Activated naive CD4-positive, alpha-beta T cell treated with anti-CD3 and anti-CD28 coated beads for 36 hours (primary cell): ENCODE data around the gene RPL26. TPM values are rescaled to one million over a fixed set of nuclear protein-coding genes. Genes with fewer than 3 reads are reported as not detected.

ENCODE experiments used
- CTCF ChIA-PET: fragments of 350-600 bp; sonication (Branson Sonifier 250); formaldehyde crosslinking; loops from one replicate; lab custom pipeline; 2021; ENCODE audit warnings: antibody characterized with exemption; lab: Charles Lee
- DNase-seq: peaks from one replicate; pipeline ENCODE4 v3.0.0-alpha.2; 2020
- H3K27ac Mint-ChIP-seq: one replicate; pipeline ENCODE4 v1.8.0; 2021; ENCODE audit warnings: mild to moderate bottlenecking, mixed read lengths
- H3K27me3 Mint-ChIP-seq: one replicate; pipeline ENCODE4 v1.8.0; 2021; ENCODE audit warnings: low read depth, mixed read lengths
- H3K36me3 Mint-ChIP-seq: one replicate; pipeline ENCODE4 v1.8.0; 2021; ENCODE audit warnings: low read depth, mixed read lengths
- H3K4me1 Mint-ChIP-seq: one replicate; pipeline ENCODE4 v1.8.0; 2021; ENCODE audit warnings: low read depth, mixed read lengths
- H3K4me3 Mint-ChIP-seq: one replicate; pipeline ENCODE4 v1.8.0; 2021; ENCODE audit warnings: mild to moderate bottlenecking, moderate library complexity, mixed read lengths
- H3K9me3 Mint-ChIP-seq: one replicate; pipeline ENCODE4 v1.8.0; 2021; ENCODE audit warnings: mixed read lengths
- intact Hi-C: fragments of 100-400 bp; cut with micrococcal nuclease; formaldehyde crosslinking; loops from one replicate; pipeline ENCODE4 v1.15.1; 2023
- total RNA-seq, 2 experiments: library from RNA; stranded (reverse); gene quantifications; one replicate each; pipeline ENCODE4 v1.2.3, GENCODE V29; 2021

The RPL26 gene
- total RNA-seq, 2 experiments from 2014 or later: 3,652 to 3,827 TPM

DNA sequence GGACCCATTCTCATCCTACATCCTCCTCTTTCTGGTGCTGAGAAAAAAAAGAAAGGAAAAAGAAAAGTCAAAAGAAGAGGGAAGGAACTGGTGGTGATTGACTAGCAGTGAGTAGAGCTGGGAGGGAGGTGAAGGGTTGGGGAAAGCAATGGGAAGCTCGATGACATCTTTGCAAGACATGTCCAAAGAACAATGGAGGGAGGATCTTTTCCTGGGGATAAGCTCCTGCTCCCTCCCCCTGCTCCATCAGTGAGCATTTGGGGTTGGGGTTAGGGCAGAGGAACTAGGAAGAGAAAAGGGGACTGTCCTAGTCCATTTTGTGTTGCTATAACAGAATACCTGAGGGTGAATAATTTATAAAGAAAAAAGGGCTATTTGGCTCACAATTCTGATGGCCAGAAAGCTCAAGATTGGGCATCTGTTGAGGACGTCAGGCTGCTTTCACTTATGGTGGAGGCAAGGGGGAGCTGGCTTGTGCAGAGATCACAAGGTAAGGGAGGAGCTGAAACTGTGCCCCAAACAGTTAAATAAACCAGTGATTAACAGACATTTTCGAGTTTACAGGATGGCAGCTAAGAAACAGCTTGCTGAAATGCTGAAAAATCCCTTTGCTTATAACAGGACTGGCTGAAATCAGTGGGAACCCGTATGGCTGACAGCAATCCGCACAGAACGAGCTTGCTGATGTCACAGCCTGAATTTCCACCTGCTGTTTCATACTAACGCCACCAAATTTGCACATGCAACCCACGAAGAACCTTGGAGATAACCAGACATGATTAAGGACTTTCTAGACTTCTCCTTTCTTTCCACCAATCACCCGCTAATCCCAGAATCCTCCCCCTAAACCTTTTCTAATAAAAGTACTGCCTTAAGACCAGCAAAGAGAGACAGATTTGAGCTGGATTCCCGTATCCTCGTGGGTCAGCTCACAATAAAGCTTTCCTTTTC is 44.9 kb downstream of the RPL26 start:
- no peak overlapping the region for H3K4me3 Mint-ChIP-seq
- no peaks in the 10 kb centered on the region for H3K9me3 Mint-ChIP-seq
- CTCF ChIA-PET: interaction anchor here (0.8 to 1.8 kb wide), 3 partner anchors 12 to 245 kb away, joined by 4 to 10 read pairs (median 4); no protein-coding TSS in a partner anchor
- H3K36me3 Mint-ChIP-seq: no peaks in the 10 kb centered on the region
- intact Hi-C loops: no loop called here
- peak; percentile 27 for DNase-seq
- no peaks in the 10 kb centered on the region for H3K27me3 Mint-ChIP-seq
- peak overlapping the region; percentile 43 for H3K27ac Mint-ChIP-seq
- H3K4me1 Mint-ChIP-seq: peaks cover 12% of the 10 kb centered on the region

- intact Hi-C loops: no loop called here
- H3K4me1 Mint-ChIP-seq: peaks cover 7% of the 10 kb centered on the region
- CTCF ChIA-PET: interaction anchor here (1.1 kb wide), 1 partner anchor 33 kb away, joined by 3 read pairs; no protein-coding TSS in a partner anchor
These were observed 49.7 kb downstream of the RPL26 start for GRCh38 chr17:8333281-8333680.

GRCh38 chr17:8332688-8333087 is 50.3 kb downstream of the RPL26 start:
- peaks cover 8% of the 10 kb centered on the region for H3K27me3 Mint-ChIP-seq
- CTCF ChIA-PET: interaction anchor here (1.1 kb wide), 1 partner anchor 32 kb away, joined by 3 read pairs; no protein-coding TSS in a partner anchor

More at GRCh38 chr17:8333281-8333680, 49.7 kb downstream of the RPL26 start:
- DNase-seq: no peak
- no peak overlapping the region for H3K27ac Mint-ChIP-seq
- peaks cover 3% of the 10 kb centered on the region for H3K27me3 Mint-ChIP-seq
- H3K9me3 Mint-ChIP-seq: no peaks in the 10 kb centered on the region
- H3K4me3 Mint-ChIP-seq: no peak overlapping the region
- H3K36me3 Mint-ChIP-seq: no peaks in the 10 kb centered on the region

GRCh38 chr17:8332128-8332527 is 50.9 kb downstream of the RPL26 start:
- DNase-seq: no peak
- H3K4me1 Mint-ChIP-seq: peaks cover 6% of the 10 kb centered on the region
- H3K27ac Mint-ChIP-seq: no peak overlapping the region
- H3K4me3 Mint-ChIP-seq: no peak overlapping the region
- H3K27me3 Mint-ChIP-seq: peaks cover 12% of the 10 kb centered on the region
- no peaks in the 10 kb centered on the region for H3K9me3 Mint-ChIP-seq
- no peaks in the 10 kb centered on the region for H3K36me3 Mint-ChIP-seq
- intact Hi-C loops: no loop called here
- CTCF ChIA-PET: no interaction called here

More at GRCh38 chr17:8332688-8333087, 50.3 kb downstream of the RPL26 start:
- H3K27ac Mint-ChIP-seq: no peak overlapping the region
- no peak overlapping the region for H3K4me3 Mint-ChIP-seq
- intact Hi-C loops: no loop called here
- peaks cover 1% of the 10 kb centered on the region for H3K4me1 Mint-ChIP-seq
- H3K9me3 Mint-ChIP-seq: no peaks in the 10 kb centered on the region
- H3K36me3 Mint-ChIP-seq: no peaks in the 10 kb centered on the region
- DNase-seq: no peak

Other genes with a start within 250 kb of the RPL26 start
- gene PER1, start 230.8 kb downstream of the RPL26 start, total RNA-seq: 10 to 100 TPM; 62.2 to 73.3 TPM
- 10 to 100 TPM; 33.3 to 35.8 TPM for gene VAMP2, start 220.2 kb downstream of the RPL26 start, total RNA-seq
- gene TMEM107, start 206.8 kb downstream of the RPL26 start, total RNA-seq: 10 to 100 TPM; 27.6 to 31.5 TPM
- 1 to 10 TPM; 4.0 to 4.3 TPM for gene BORCS6, start 193.0 kb downstream of the RPL26 start, total RNA-seq
- 100 to 1,000 TPM; 243 TPM for gene AURKB, start 172.6 kb downstream of the RPL26 start, total RNA-seq
- gene CTC1, start 135.1 kb downstream of the RPL26 start, total RNA-seq: 10 to 100 TPM; 67.0 to 74.7 TPM
- 100 to 1,000 TPM; 106 to 110 TPM for gene PFAS, start 133.9 kb downstream of the RPL26 start, total RNA-seq
- gene RANGRF, start 94.5 kb downstream of the RPL26 start, total RNA-seq: 10 to 100 TPM; 36.9 to 39.1 TPM
- gene SLC25A35, start 87.8 kb downstream of the RPL26 start, total RNA-seq: 1 to 10 TPM; 2.3 to 3.2 TPM
- not detected for gene ARHGEF15, start 73.0 kb downstream of the RPL26 start, total RNA-seq
- gene ODF4, start 43.4 kb downstream of the RPL26 start, total RNA-seq: not detected
- under 1 TPM; 0.07 to 0.10 TPM for gene RNF222, start 14.6 kb upstream of the RPL26 start, total RNA-seq
- 10 to 100 TPM; 43.1 to 47.1 TPM for gene NDEL1, start 52.7 kb upstream of the RPL26 start, total RNA-seq
- gene MYH10, start 247.5 kb upstream of the RPL26 start, total RNA-seq: 10 to 100 TPM; 13.1 to 13.4 TPM